ENCODE data around the gene RPLP2.

Gene RPLP2

GRCh38 chr11:821512-822371, 12.0 kb downstream of the RPLP2 start:
- FAIRE-seq (no peak), DNase-seq (ENCODE audit: insufficient read length, low spot score) (no peak)

GRCh38 chr11:823441-824291, 13.9 kb downstream of the RPLP2 start:
- FAIRE-seq (no peak), DNase-seq (ENCODE audit: insufficient read length, low spot score) (no peak)

- no peak for DNase-seq (ENCODE audit: insufficient read length, low spot score)
- FAIRE-seq: no peak
Measured at GRCh38 chr11:824292-824880, 14.6 kb downstream of the RPLP2 start.

GRCh38 chr11:824942-825341, 15.2 kb downstream of the RPLP2 start:
- DNase-seq (ENCODE audit: insufficient read length, low spot score): no peak
- no peak for FAIRE-seq

- no peak for DNase-seq (ENCODE audit: insufficient read length, low spot score)
- FAIRE-seq: no peak
Measured at GRCh38 chr11:825366-826226, 15.8 kb downstream of the RPLP2 start.

GRCh38 chr11:826227-826621, 16.5 kb downstream of the RPLP2 start:
- FAIRE-seq (peak; percentile 68), DNase-seq (ENCODE audit: insufficient read length, low spot score) (no peak)

- no peak for DNase-seq (ENCODE audit: insufficient read length, low spot score)
- FAIRE-seq: peak; percentile 88
Measured at GRCh38 chr11:826836-827145, 17.0 kb downstream of the RPLP2 start.

- FAIRE-seq: peak; percentile 84
- no peak for DNase-seq (ENCODE audit: insufficient read length, low spot score)
Measured at GRCh38 chr11:827146-827896, 17.6 kb downstream of the RPLP2 start.

- no peak for FAIRE-seq
- no peak for DNase-seq (ENCODE audit: insufficient read length, low spot score)
Measured at GRCh38 chr11:827897-828192, 18.1 kb downstream of the RPLP2 start, which contains the start of gene CRACR2B. Gene CRACR2B (plus strand): TSS chr11:827919. CDS start chr11:828608, 689 bp downstream.

GRCh38 chr11:828506-829175, 18.9 kb downstream of the RPLP2 start:
- FAIRE-seq (no peak), DNase-seq (ENCODE audit: insufficient read length, low spot score) (no peak)

- DNase-seq (ENCODE audit: insufficient read length, low spot score) (no peak), FAIRE-seq (peak; percentile 51)
Measured at GRCh38 chr11:829176-829846, 19.5 kb downstream of the RPLP2 start.

- DNase-seq (ENCODE audit: insufficient read length, low spot score) (no peak), FAIRE-seq (no peak)
Measured at GRCh38 chr11:829847-830294, 20.1 kb downstream of the RPLP2 start.

- peak; percentile 83 for DNase-seq (ENCODE audit: insufficient read length, low spot score)
- FAIRE-seq: peak; percentile 86
Measured at GRCh38 chr11:830295-831117, 20.7 kb downstream of the RPLP2 start.

- FAIRE-seq (no peak), DNase-seq (ENCODE audit: insufficient read length, low spot score) (no peak)
Measured at GRCh38 chr11:831118-831864, 21.5 kb downstream of the RPLP2 start.

GRCh38 chr11:831961-832528, 22.3 kb downstream of the RPLP2 start:
- DNase-seq (ENCODE audit: insufficient read length, low spot score): no peak
- no peak for FAIRE-seq

- FAIRE-seq (no peak), DNase-seq (ENCODE audit: insufficient read length, low spot score) (peak; percentile 87)
Measured at GRCh38 chr11:832529-833113, 22.9 kb downstream of the RPLP2 start, which contains the start of gene CD151. Gene CD151 (plus strand): TSS chr11:832952. CDS start chr11:836070, 3,118 bp downstream.
